SJSA1 (cell line): Measurements from ENCODE around the gene ADRM1. TPM values are rescaled to one million over a fixed set of nuclear protein-coding genes. Genes with fewer than 3 reads are reported as not detected.

ENCODE experiments used
- DNase-seq, 2 experiments: peaks; one replicate each; pipeline ENCODE4 v3.0.0-alpha.2; 2015 to 2020; ENCODE audit warnings: low spot score in 2 of 2, low read depth in 1 of 2
- H3K27ac ChIP-seq: fragments of 250-450 bp; sonication (Bioruptor Pico); 2 replicates; pipeline ENCODE4 v1.5.1; 2020; ENCODE audit warnings: mild to moderate bottlenecking, moderate library complexity
- H3K27me3 ChIP-seq: fragments of 250-450 bp; sonication (Bioruptor Pico); replicated peaks from 2 replicates; pipeline ENCODE4 v1.5.1; 2020; ENCODE audit warnings: mild to moderate bottlenecking, moderate library complexity
- H3K36me3 ChIP-seq: fragments of 250-450 bp; sonication (Bioruptor Pico); 2 replicates; pipeline ENCODE4 v1.5.1; 2020; ENCODE audit warnings: mild to moderate bottlenecking
- H3K4me1 ChIP-seq: fragments of 250-450 bp; sonication (Bioruptor Pico); replicated peaks from 2 replicates; pipeline ENCODE4 v1.6.1; 2021; ENCODE audit warnings: mild to moderate bottlenecking
- H3K4me3 ChIP-seq: fragments of 250-450 bp; sonication (Bioruptor Pico); 2 replicates; pipeline ENCODE4 v1.5.1; 2020; ENCODE audit warnings: mild to moderate bottlenecking
- H3K9me3 ChIP-seq: fragments of 250-450 bp; sonication (Bioruptor Pico); replicated peaks from 2 replicates; pipeline ENCODE4 v1.5.1; 2020; ENCODE audit warnings: mild to moderate bottlenecking
- total RNA-seq: library from RNA; depleted of rRNA; stranded (reverse); fragments of >200 nt; shearing (Covaris generic); gene quantifications from 2 replicates; pipeline ENCODE4 v1.2.3, GENCODE V29; 2014

The ADRM1 gene
- total RNA-seq, 1 experiment from 2014 or later: 279 TPM

- 0 out of 2 replicates have a peak, but pooled peaks cover 3% of the 10 kb centered on the region for H3K27me3 ChIP-seq
- H3K9me3 ChIP-seq: 0 out of 2 replicates have a peak, but pooled peaks cover 2% of the 10 kb centered on the region
- no peak overlapping the region for H3K4me3 ChIP-seq
- DNase-seq: no peak
- H3K4me1 ChIP-seq: peaks cover 9% of the 10 kb centered on the region
- no peak overlapping the region for H3K27ac ChIP-seq
- no peaks in the 10 kb centered on the region for H3K36me3 ChIP-seq
Observed at GRCh38 chr20:62346398-62347150, 43.8 kb downstream of the ADRM1 start.

GRCh38 chr20:62347151-62347404, 44.3 kb downstream of the ADRM1 start:
- DNase-seq: no peak
- Histone ChIP-seq H3K36me3 (no peaks in the 10 kb centered on the region), H3K4me1 (peaks cover 9% of the 10 kb centered on the region), H3K9me3 (0 out of 2 replicates have a peak, but pooled peaks cover 2% of the 10 kb centered on the region), H3K27me3 (0 out of 2 replicates have a peak, but pooled peaks cover 3% of the 10 kb centered on the region), H3K4me3 (no peak overlapping the region), H3K27ac (no peak overlapping the region)

DNA sequence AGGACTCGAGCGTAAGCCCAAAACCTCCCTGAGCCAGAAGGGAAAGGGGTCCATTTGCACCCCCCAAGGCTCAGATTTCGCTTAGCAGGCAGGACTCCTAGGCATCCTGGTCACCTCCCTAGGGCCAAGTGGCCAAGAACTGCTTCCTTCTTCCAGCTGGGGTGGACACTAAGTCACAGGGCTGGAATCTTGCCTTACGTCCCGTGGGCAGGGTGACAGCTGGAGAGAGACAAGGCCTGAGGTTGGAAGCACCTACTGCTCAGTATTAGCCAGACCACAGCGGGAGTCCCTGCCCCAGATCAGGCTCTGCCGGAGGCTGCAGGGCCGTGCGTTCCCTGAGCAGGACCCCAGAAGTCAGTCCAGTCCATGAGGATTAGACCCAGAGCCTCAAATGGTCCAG, 44.6 kb downstream of the ADRM1 start:
- 0 out of 2 replicates have a peak, but pooled peaks cover 3% of the 10 kb centered on the region for H3K27me3 ChIP-seq
- 0 out of 2 replicates have a peak, but pooled peaks cover 2% of the 10 kb centered on the region for H3K9me3 ChIP-seq
- no peak for DNase-seq
- H3K4me3 ChIP-seq: no peak overlapping the region
- no peak overlapping the region for H3K27ac ChIP-seq
- H3K36me3 ChIP-seq: no peaks in the 10 kb centered on the region
- H3K4me1 ChIP-seq: peaks cover 9% of the 10 kb centered on the region

DNA sequence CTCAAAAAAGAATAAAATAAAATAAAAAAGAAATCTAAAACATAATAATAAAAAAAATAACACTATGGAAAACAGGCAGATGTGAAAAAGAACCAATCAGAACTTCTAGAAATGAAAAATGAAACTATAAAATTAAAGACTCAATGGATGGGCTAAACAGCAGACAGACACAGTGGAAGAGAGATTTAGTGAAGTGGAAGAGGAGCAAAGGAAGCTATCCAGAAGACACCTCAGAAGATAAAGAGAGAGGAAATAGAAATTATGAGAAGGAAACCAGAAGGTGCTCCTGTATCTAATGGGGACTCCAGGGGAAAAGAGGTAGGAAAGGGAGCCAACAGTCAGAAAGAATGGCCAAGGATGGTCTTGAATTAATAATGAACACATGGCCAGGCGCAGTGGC, 45.8 kb downstream of the ADRM1 start:
- Histone ChIP-seq H3K4me1 (peaks cover 9% of the 10 kb centered on the region), H3K9me3 (0 out of 2 replicates have a peak, but pooled peaks cover 2% of the 10 kb centered on the region), H3K36me3 (no peaks in the 10 kb centered on the region), H3K4me3 (no peak overlapping the region), H3K27me3 (no peaks in the 10 kb centered on the region), H3K27ac (no peak overlapping the region)
- DNase-seq: no peak

DNA sequence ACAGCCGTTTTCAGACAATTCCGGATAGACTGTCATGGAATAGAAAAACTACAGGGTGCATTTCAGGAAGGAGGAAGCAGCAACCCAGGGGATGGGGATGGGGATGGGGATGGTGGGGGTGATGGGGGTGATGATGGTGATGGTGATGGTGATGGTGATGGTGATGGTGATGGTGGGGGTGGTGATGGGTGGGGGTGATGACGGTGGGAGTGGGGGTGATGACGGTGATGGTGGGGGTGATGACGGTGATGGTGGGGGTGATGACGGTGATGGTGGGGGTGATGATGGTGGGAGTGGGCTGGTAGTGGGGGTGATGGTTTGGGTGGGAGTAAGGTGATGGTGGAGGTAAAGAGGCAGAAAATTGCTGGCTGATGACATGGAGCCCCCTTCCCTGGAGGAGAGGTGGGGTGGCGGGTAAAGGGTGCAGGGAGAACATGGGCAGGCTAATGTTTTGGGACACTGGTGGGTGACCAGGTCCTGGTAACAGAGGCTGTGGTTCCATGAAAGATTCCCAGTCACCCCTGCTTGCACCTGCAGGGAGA, 46.8 kb downstream of the ADRM1 start:
- H3K4me3 ChIP-seq: no peak overlapping the region
- no peak for DNase-seq
- H3K9me3 ChIP-seq: 0 out of 2 replicates have a peak, but pooled peaks cover 2% of the 10 kb centered on the region
- H3K36me3 ChIP-seq: no peaks in the 10 kb centered on the region
- H3K4me1 ChIP-seq: peaks cover 5% of the 10 kb centered on the region
- no peak overlapping the region for H3K27ac ChIP-seq
- H3K27me3 ChIP-seq: no peaks in the 10 kb centered on the region

DNA sequence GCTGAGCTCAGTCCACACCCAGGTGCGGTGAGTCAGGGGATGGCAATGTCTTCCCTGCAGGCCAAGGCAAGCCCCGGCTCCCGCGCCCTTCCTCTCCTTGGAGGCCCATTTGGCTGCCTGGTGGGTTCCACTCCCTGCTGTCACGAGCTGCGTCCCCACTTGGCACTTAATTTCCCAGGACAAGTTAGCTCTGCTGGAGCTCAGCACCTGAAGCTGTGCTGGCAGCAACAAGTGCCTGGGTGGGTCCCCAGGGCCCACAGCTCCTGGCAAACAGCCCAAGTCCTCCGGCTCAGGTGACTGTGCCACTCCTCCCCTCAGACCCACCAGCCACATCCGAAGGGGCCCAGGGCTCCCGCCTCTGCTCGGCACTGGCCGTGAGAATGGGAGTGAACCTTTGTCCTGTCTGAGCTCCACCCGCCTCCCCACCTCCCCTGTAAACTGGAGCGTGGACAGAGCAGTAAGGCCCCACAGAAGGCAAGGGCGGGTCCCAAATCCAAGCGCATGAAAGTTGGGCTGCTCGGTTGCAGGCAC, 47.4 kb downstream of the ADRM1 start:
- Histone ChIP-seq H3K4me1 (peaks cover 3% of the 10 kb centered on the region), H3K27ac (no peak overlapping the region), H3K4me3 (no peak overlapping the region), H3K36me3 (no peaks in the 10 kb centered on the region), H3K9me3 (0 out of 2 replicates have a peak, but pooled peaks cover 2% of the 10 kb centered on the region), H3K27me3 (no peaks in the 10 kb centered on the region)
- DNase-seq: no peak

DNA sequence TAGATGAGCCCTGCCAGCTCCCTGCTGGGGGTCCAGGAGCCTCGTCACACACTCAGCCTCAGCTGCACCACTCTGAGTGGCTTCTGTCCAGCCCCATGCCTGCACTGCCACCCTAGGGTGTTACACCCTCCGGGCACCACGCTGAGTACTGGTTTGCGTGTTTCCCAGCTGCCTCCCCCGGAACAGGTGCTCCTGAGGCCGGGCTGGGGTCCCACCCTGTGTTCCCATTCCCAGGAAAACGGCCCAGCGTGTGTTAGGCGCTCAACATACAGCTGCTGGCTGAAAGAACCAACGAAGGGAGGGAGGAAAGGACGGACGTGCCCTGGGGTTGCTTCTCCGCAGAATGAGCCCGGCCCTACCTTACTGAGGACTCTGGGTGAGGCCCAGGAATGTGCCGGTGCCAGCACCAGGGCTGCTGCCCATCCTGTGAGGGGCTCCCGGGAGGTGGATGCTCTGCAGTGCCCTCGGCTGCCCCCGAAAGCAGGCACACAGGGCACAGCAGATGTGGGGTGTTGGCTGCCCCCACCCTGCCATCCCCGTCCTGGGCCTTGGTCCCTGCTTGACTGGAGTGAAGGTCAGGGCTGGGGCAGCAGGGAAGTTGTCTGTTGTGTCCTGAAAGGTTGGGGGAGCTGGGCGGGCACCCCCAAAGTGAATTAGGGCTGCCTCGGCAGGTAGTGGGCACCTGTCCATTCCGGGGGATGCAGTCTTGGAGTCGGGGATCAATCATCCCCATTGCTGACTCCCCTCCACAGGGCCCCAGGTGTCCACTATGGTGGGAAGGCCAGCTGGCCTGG, 48.0 kb downstream of the ADRM1 start:
- peaks cover 10% of the 10 kb centered on the region for H3K4me1 ChIP-seq
- no peaks in the 10 kb centered on the region for H3K27me3 ChIP-seq
- H3K4me3 ChIP-seq: no peak overlapping the region
- DNase-seq: no peak
- no peak overlapping the region for H3K27ac ChIP-seq
- H3K9me3 ChIP-seq: 0 out of 2 replicates have a peak, but pooled peaks cover 2% of the 10 kb centered on the region
- no peaks in the 10 kb centered on the region for H3K36me3 ChIP-seq

DNA sequence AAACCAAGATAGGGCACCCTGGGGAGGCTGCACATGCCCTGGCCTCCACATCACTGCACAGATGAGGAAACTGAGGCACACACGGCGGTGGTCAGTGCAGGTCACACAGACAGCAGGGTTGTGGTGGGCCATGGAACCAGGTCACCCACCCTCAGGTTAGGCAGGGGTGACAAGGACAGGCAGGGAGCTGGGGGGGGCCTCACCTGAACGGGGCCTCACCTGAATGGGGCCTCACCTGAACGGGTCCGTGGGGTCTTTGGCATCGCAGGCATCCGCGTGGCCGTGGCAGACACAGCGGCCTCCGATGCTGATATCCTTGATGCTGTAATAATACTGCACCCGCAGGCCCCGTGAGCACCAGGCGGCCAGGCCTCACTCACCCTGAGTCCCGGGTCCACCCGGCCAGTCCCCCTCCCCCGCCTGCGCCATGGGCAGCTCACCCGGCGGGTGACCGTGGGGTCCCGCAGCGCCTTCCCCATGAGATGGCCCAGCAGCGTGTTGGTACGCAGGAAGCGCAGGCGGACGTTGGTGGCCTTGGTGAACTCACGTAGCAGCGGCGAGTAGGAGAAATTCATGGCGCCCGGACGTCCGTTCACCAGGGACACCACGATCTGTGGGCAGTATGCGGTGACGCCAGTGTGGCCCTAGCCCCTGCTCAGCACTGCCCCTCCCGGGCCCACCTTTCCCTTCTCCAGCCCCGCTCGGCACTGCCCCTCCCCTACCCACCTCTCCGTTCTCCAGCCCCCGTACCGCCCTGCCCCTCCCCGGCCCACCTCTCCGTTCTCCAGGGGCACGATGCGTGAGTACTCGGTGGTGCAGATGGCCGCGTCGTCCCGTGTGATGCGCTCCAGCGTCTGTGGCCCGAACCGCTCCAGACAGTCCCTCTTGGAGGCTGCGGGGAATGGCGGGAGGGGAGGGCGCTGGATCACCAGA, 48.9 kb downstream of the ADRM1 start:
- H3K27me3 ChIP-seq: no peaks in the 10 kb centered on the region
- H3K4me3 ChIP-seq: no peak overlapping the region
- H3K9me3 ChIP-seq: 0 out of 2 replicates have a peak, but pooled peaks cover 2% of the 10 kb centered on the region

GRCh38 chr20:62352402-62353288, 49.8 kb downstream of the ADRM1 start:
- H3K27ac ChIP-seq: no peak overlapping the region
- H3K36me3 ChIP-seq: no peaks in the 10 kb centered on the region
- H3K4me3 ChIP-seq: no peak overlapping the region
- 0 out of 2 replicates have a peak, but pooled peaks cover 2% of the 10 kb centered on the region for H3K9me3 ChIP-seq
- H3K27me3 ChIP-seq: no peaks in the 10 kb centered on the region
- no peak for DNase-seq
- H3K4me1 ChIP-seq: peaks cover 26% of the 10 kb centered on the region

More for the DNA sequence above, 48.9 kb downstream of the ADRM1 start:
- H3K36me3 ChIP-seq: no peaks in the 10 kb centered on the region
- peaks cover 17% of the 10 kb centered on the region for H3K4me1 ChIP-seq
- no peak for DNase-seq
- no peak overlapping the region for H3K27ac ChIP-seq

- DNase-seq: no peak
- no peak overlapping the region for H3K4me3 ChIP-seq
- no peak overlapping the region for H3K27ac ChIP-seq
Observed at GRCh38 chr20:62353289-62354030, 50.7 kb downstream of the ADRM1 start.

DNA sequence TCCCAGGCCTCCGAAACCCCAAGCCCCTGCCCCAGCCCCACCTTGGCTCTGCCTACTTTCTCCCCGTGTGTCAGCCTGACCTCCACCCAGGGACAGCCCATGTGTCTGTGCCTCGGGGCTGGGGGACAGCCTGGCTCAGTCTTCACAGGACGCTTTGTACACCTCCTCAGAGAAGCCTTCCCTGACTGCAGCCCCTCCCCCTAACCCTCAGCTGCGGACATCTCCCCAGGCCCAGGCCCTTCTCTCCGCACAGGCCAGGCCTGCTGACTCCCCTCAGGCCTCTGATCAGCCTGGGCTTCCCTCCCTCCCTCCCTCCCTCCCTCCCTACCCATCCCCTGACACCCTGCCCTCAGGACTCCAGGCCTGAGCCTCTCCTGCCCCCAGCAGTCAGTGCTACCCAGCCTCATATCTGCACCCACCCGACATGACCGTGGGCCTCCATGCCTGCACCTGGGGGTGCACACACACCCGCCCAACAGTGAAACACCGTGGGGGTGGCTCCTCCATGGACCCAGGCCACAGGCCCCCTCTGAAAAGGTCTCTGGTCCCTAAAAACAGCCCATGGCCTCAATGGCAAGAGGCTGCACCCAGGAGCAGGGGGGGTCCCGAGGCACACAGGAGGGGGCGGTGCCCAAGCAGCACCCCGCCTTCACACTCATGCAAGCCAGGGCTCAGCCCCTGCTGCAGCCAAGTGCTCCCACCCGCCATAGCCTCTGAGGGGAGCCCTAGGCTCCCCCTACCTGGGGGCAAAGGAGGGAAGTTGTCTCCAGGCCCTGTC, 51.4 kb downstream of the ADRM1 start:
- DNase-seq: no peak
- no peaks in the 10 kb centered on the region for H3K27me3 ChIP-seq
- H3K9me3 ChIP-seq: no peaks in the 10 kb centered on the region
- H3K4me3 ChIP-seq: no peak overlapping the region
- H3K36me3 ChIP-seq: no peaks in the 10 kb centered on the region
- H3K4me1 ChIP-seq: peaks cover 41% of the 10 kb centered on the region
- no peak overlapping the region for H3K27ac ChIP-seq

More at GRCh38 chr20:62353289-62354030, 50.7 kb downstream of the ADRM1 start:
- Histone ChIP-seq H3K4me1 (peaks cover 34% of the 10 kb centered on the region), H3K9me3 (0 out of 2 replicates have a peak, but pooled peaks cover 2% of the 10 kb centered on the region), H3K36me3 (no peaks in the 10 kb centered on the region), H3K27me3 (no peaks in the 10 kb centered on the region)
